Measurements from ENCODE around the gene ARHGAP6. TPM values are rescaled to one million over a fixed set of nuclear protein-coding genes. Genes with fewer than 3 reads are reported as not detected.
A peak's percentile ranks its signal among the peaks of the same experiment; 100 is the strongest.
"Not testable (repeated sequence)": the region's sequence is repeated elsewhere in the genome, so short reads cannot be mapped to it uniquely, and the experiment has no call there.

Gene ARHGAP6
- total RNA-seq, 3 donors from 2014 or later: 0.08 to 0.10 TPM; not detected in 1

- H3K4me3 Mint-ChIP-seq; DNase-seq; H3K9me3 Mint-ChIP-seq; H3K4me1 Mint-ChIP-seq (ENCODE audit: low read depth); H3K27me3 Mint-ChIP-seq (ENCODE audit: low read depth); ATAC-seq: not testable (repeated sequence)
- peaks cover 13% of the 10 kb centered on the region for H3K36me3 Mint-ChIP-seq (ENCODE audit: insufficient read depth)
These were observed 542.6 kb downstream of the ARHGAP6 start for GRCh38 chrX:11123087-11123486.

DNA sequence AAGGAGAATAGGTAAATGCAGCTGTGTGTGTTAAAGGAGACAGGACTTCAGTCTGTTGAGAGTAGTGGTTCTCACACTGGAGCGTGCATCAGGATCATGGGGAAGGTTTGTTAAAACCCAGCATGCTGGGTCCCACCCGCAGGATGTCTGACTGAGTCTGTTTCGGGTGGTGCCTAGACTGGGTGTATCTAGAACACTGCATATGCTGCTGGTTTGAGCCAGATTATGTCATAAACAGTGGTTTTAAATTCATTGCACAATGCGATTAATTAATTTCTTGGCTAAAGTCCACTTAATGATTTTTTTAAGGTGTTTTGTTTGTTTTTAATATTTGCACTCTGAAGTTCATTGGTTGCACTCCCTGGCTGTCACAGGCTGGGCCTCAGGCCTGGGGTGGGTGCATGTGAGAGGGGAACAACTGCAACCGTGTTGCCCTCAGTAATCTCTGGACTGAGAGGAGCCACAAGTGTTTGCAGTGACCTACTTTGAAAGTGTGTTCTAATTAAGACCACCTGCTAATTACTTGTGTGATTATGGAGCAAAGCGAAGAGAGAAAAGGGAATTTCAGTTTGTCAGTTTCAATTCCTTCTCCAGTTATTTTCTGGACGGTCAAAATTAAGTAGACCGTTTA lies 546.3 kb downstream of the ARHGAP6 start:
- Mint-ChIP-seq H3K4me3 (no peak overlapping the region), H3K4me1 (ENCODE audit: low read depth) (no peaks in the 10 kb centered on the region), H3K9me3 (no peaks in the 10 kb centered on the region), H3K27me3 (ENCODE audit: low read depth) (no peaks in the 10 kb centered on the region), H3K36me3 (ENCODE audit: insufficient read depth) (peaks cover 21% of the 10 kb centered on the region)
- DNase-seq (no peak), ATAC-seq (no peak)

GRCh38 chrX:11117745-11118144 lies 548.0 kb downstream of the ARHGAP6 start:
- DNase-seq: no peak
- H3K4me3 Mint-ChIP-seq: no peak overlapping the region
- no peaks in the 10 kb centered on the region for H3K27me3 Mint-ChIP-seq (ENCODE audit: low read depth)
- peaks cover 7% of the 10 kb centered on the region for H3K4me1 Mint-ChIP-seq (ENCODE audit: low read depth)
- peaks cover 25% of the 10 kb centered on the region for H3K36me3 Mint-ChIP-seq (ENCODE audit: insufficient read depth)
- no peaks in the 10 kb centered on the region for H3K9me3 Mint-ChIP-seq
- no peak for ATAC-seq

GRCh38 chrX:11113731-11114130 lies 552.0 kb downstream of the ARHGAP6 start:
- DNase-seq (no peak), ATAC-seq (no peak)
- Mint-ChIP-seq H3K27me3 (ENCODE audit: low read depth) (no peaks in the 10 kb centered on the region), H3K4me1 (ENCODE audit: low read depth) (peaks cover 20% of the 10 kb centered on the region), H3K9me3 (no peaks in the 10 kb centered on the region), H3K4me3 (no peak overlapping the region), H3K36me3 (ENCODE audit: insufficient read depth) (peaks cover 12% of the 10 kb centered on the region)

- ATAC-seq (no peak), DNase-seq (no peak)
- H3K4me1 Mint-ChIP-seq (ENCODE audit: low read depth): peaks cover 20% of the 10 kb centered on the region
- H3K4me3 Mint-ChIP-seq: no peak overlapping the region
- no peaks in the 10 kb centered on the region for H3K27me3 Mint-ChIP-seq (ENCODE audit: low read depth)
- H3K36me3 Mint-ChIP-seq (ENCODE audit: insufficient read depth): peaks cover 11% of the 10 kb centered on the region
- H3K9me3 Mint-ChIP-seq: no peaks in the 10 kb centered on the region
These were observed 553.8 kb downstream of the ARHGAP6 start for GRCh38 chrX:11111947-11112346.

- H3K4me1 Mint-ChIP-seq (ENCODE audit: low read depth): peaks cover 20% of the 10 kb centered on the region
- peaks cover 9% of the 10 kb centered on the region for H3K36me3 Mint-ChIP-seq (ENCODE audit: insufficient read depth)
- no peaks in the 10 kb centered on the region for H3K9me3 Mint-ChIP-seq
- peak; percentile 91 to 94 for ATAC-seq
- H3K27me3 Mint-ChIP-seq (ENCODE audit: low read depth): no peaks in the 10 kb centered on the region
- H3K4me3 Mint-ChIP-seq: no peak within 1 kb of the TSS
- peak; percentile 68 for DNase-seq
These were observed 554.5 kb downstream of the ARHGAP6 start, which contains the start of gene HCCS for GRCh38 chrX:11111037-11111851. TSS of gene HCCS (plus strand) at chrX:11111332. CDS start at chrX:11112061, 729 bp downstream.

GRCh38 chrX:11109968-11110367 lies 555.8 kb downstream of the ARHGAP6 start:
- H3K4me3 Mint-ChIP-seq: no peak overlapping the region

GRCh38 chrX:11108253-11108941 lies 557.3 kb downstream of the ARHGAP6 start:
- DNase-seq (no peak), ATAC-seq (no peak)
- no peak overlapping the region for H3K4me3 Mint-ChIP-seq
- no peaks in the 10 kb centered on the region for H3K36me3 Mint-ChIP-seq (ENCODE audit: insufficient read depth)
- no peaks in the 10 kb centered on the region for H3K27me3 Mint-ChIP-seq (ENCODE audit: low read depth)
- no peaks in the 10 kb centered on the region for H3K9me3 Mint-ChIP-seq
- peaks cover 14% of the 10 kb centered on the region for H3K4me1 Mint-ChIP-seq (ENCODE audit: low read depth)

More at GRCh38 chrX:11109968-11110367, 555.8 kb downstream of the ARHGAP6 start:
- H3K9me3 Mint-ChIP-seq: no peaks in the 10 kb centered on the region
- H3K27me3 Mint-ChIP-seq (ENCODE audit: low read depth): no peaks in the 10 kb centered on the region
- peaks cover 4% of the 10 kb centered on the region for H3K36me3 Mint-ChIP-seq (ENCODE audit: insufficient read depth)
- DNase-seq (no peak), ATAC-seq (no peak)
- peaks cover 20% of the 10 kb centered on the region for H3K4me1 Mint-ChIP-seq (ENCODE audit: low read depth)

- no peaks in the 10 kb centered on the region for H3K4me1 Mint-ChIP-seq (ENCODE audit: low read depth)
- H3K27me3 Mint-ChIP-seq (ENCODE audit: low read depth): no peaks in the 10 kb centered on the region
- H3K36me3 Mint-ChIP-seq (ENCODE audit: insufficient read depth): no peaks in the 10 kb centered on the region
- ATAC-seq: no peak
- DNase-seq: no peak
- no peak overlapping the region for H3K4me3 Mint-ChIP-seq
- H3K9me3 Mint-ChIP-seq: no peaks in the 10 kb centered on the region
These were observed 560.6 kb downstream of the ARHGAP6 start for GRCh38 chrX:11105080-11105479.

- no peaks in the 10 kb centered on the region for H3K36me3 Mint-ChIP-seq (ENCODE audit: insufficient read depth)
- no peak for ATAC-seq
- no peak overlapping the region for H3K4me3 Mint-ChIP-seq
- no peaks in the 10 kb centered on the region for H3K4me1 Mint-ChIP-seq (ENCODE audit: low read depth)
- no peaks in the 10 kb centered on the region for H3K9me3 Mint-ChIP-seq
- no peaks in the 10 kb centered on the region for H3K27me3 Mint-ChIP-seq (ENCODE audit: low read depth)
- DNase-seq: no peak
These were observed 562.0 kb downstream of the ARHGAP6 start for GRCh38 chrX:11103751-11104150.

- no peak overlapping the region for H3K4me3 Mint-ChIP-seq
- H3K9me3 Mint-ChIP-seq: no peaks in the 10 kb centered on the region
- H3K36me3 Mint-ChIP-seq (ENCODE audit: insufficient read depth): no peaks in the 10 kb centered on the region
- ATAC-seq (no peak), DNase-seq (no peak)
- H3K27me3 Mint-ChIP-seq (ENCODE audit: low read depth): no peaks in the 10 kb centered on the region
- no peaks in the 10 kb centered on the region for H3K4me1 Mint-ChIP-seq (ENCODE audit: low read depth)
These were observed 562.7 kb downstream of the ARHGAP6 start for GRCh38 chrX:11103006-11103405.

DNA sequence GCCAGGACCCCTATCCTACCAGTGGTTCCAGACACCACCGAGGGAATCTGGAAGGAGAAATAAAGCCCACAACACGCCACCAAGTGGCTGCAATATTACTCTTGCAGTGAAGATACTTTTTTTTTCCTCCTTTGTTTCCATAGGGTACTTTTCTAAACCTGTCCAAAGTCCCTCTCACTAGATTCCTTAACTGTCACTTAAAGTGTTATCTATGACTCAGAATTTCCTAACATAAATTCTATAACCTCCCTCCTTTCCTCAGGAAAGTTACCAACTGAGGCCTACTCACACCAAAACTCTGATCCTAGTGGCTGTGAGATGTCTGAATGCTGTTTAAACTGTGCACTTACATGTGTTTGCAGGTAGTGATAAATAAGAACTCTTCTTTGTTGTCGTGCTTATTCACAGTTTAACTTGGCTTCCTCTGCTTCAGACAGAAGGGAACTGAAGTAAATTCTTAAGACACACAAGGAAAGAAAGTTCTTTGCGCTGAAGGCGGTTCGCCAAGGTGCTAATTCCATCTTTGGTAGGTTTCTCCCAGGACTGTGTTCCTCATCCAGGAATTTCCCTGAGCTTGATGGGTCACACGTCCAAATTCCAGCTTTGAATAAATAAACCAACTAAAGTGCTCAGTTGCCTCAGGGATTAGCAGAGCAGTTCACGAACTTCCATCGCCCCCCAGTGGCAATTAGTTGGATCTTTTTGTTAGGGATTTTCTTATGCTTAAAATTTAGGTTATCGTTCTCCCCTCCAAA lies 565.3 kb downstream of the ARHGAP6 start:
- no peaks in the 10 kb centered on the region for H3K36me3 Mint-ChIP-seq (ENCODE audit: insufficient read depth)
- no peaks in the 10 kb centered on the region for H3K27me3 Mint-ChIP-seq (ENCODE audit: low read depth)
- DNase-seq: no peak

DNA sequence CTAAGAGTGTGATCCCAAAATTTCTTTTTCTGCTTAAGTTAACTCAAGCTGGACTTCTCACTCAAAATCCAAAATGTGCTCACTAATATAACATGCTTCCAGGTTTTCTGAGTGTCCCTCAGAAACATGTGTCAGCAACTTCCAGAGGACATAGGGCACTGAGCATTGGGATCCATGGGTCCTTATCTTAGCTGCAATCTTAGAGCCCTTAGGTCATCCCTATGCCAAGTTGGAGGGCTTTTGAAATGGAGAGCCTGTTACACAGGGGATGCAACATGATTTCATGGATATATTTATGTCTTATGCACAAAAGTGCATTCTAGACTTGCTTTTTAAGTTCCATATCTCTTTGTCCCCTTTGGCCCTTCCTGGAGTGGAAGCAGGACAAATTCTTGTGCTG lies 566.3 kb downstream of the ARHGAP6 start:
- Mint-ChIP-seq H3K36me3 (ENCODE audit: insufficient read depth) (no peaks in the 10 kb centered on the region), H3K27me3 (ENCODE audit: low read depth) (no peaks in the 10 kb centered on the region)
- ATAC-seq: no peak

More for the DNA sequence above, 565.3 kb downstream of the ARHGAP6 start:
- ATAC-seq: no peak
- Mint-ChIP-seq H3K4me3 (no peak overlapping the region), H3K4me1 (ENCODE audit: low read depth) (no peaks in the 10 kb centered on the region), H3K9me3 (no peaks in the 10 kb centered on the region)

GRCh38 chrX:11097933-11098332 lies 567.8 kb downstream of the ARHGAP6 start:
- Mint-ChIP-seq H3K4me1 (ENCODE audit: low read depth) (no peaks in the 10 kb centered on the region), H3K36me3 (ENCODE audit: insufficient read depth) (no peaks in the 10 kb centered on the region), H3K9me3 (no peaks in the 10 kb centered on the region), H3K4me3 (no peak overlapping the region), H3K27me3 (ENCODE audit: low read depth) (no peaks in the 10 kb centered on the region)
- DNase-seq (no peak), ATAC-seq (no peak)

More for the DNA sequence above, 566.3 kb downstream of the ARHGAP6 start:
- Mint-ChIP-seq H3K4me3 (no peak overlapping the region), H3K4me1 (ENCODE audit: low read depth) (no peaks in the 10 kb centered on the region), H3K9me3 (no peaks in the 10 kb centered on the region)
- no peak for DNase-seq

Data from activated T-cell treated with anti-CD3 and anti-CD28 coated beads, Interleukin-2, amount 50 U/mL, for 4 hours (primary cell).